Liver (tissue), 9 donors: ENCODE data around the gene METTL18. TPM values are rescaled to one million over a fixed set of nuclear protein-coding genes. Genes with fewer than 3 reads are reported as not detected.
A peak's percentile ranks its signal among the peaks of the same experiment; 100 is the strongest.
"Not testable (repeated sequence)": the region's sequence is repeated elsewhere in the genome, so short reads cannot be mapped to it uniquely, and the experiment has no call there.

Source experiments
- DNase-seq: peaks from one replicate; pipeline ENCODE4 v3.0.0-alpha.2; 2017; ENCODE audit warnings: low spot score
- H3K27ac ChIP-seq, 2 donors: one replicate each; pipeline ENCODE4 v1.7.0; 2013; ENCODE audit warnings: inconsistent platforms in 2 of 2, low read length in 2 of 2, control low read depth in 1 of 2, low read depth in 1 of 2, mild to moderate bottlenecking in 1 of 2
- H3K27me3 ChIP-seq, 4 donors: one replicate each; pipeline versions ENCODE4 v1.6.1 to v1.7.0; 2013; ENCODE audit warnings: low read length in 3 of 4, inconsistent platforms in 1 of 4, mild to moderate bottlenecking in 1 of 4, moderate library complexity in 1 of 4; ENCODE audit not compliant: control insufficient read depth in 4 of 4, insufficient read depth in 4 of 4
- H3K36me3 ChIP-seq, 4 donors: one replicate each; pipeline versions ENCODE4 v1.6.1 to v1.7.0; 2013; ENCODE audit warnings: low read length in 3 of 4, mild to moderate bottlenecking in 3 of 4, low read depth in 1 of 4, moderate library complexity in 1 of 4; ENCODE audit not compliant: control insufficient read depth in 4 of 4, insufficient read depth in 3 of 4
- H3K4me1 ChIP-seq, 4 donors: one replicate each; pipeline versions ENCODE4 v1.6.1 to v1.7.0; 2013; ENCODE audit warnings: low read length in 3 of 4, mild to moderate bottlenecking in 3 of 4, moderate library complexity in 1 of 4; ENCODE audit not compliant: control insufficient read depth in 4 of 4, insufficient read depth in 4 of 4
- H3K4me3 ChIP-seq, 3 donors: one replicate each; pipeline versions ENCODE4 v1.6.1 to v1.7.0; 2013; ENCODE audit warnings: low read length in 3 of 3, control low read depth in 1 of 3, low read depth in 1 of 3, mild to moderate bottlenecking in 1 of 3
- H3K9ac ChIP-seq, 2 donors: one replicate each; pipeline ENCODE4 v1.7.0; 2013; ENCODE audit warnings: low read length in 2 of 2, mild to moderate bottlenecking in 2 of 2, moderate library complexity in 2 of 2, control low read depth in 1 of 2, low read depth in 1 of 2
- H3K9me3 ChIP-seq, 4 donors: one replicate each; pipeline versions ENCODE4 v1.6.1 to v1.7.0; 2013; ENCODE audit warnings: low read length in 3 of 4; ENCODE audit not compliant: control insufficient read depth in 4 of 4
- GABPA ChIP-seq, 2 donors: IDR thresholded peaks in 1 of 2; conservative IDR thresholded peaks in 1 of 2; 2 replicates each; pipeline ENCODE4 v1.6.1; 2016; ENCODE audit warnings: antibody characterized with exemption in 2 of 2, mild to moderate bottlenecking in 1 of 2, moderate library complexity in 1 of 2
- HNF4A ChIP-seq, 2 donors: conservative IDR thresholded peaks; 2 replicates each; pipeline ENCODE4 v1.6.1; 2016; ENCODE audit warnings: antibody characterized with exemption in 2 of 2, mild to moderate bottlenecking in 2 of 2
- JUND ChIP-seq, 2 donors: IDR thresholded peaks; 2 replicates each; pipeline ENCODE4 v1.6.1; 2016; ENCODE audit warnings: antibody characterized with exemption in 2 of 2
- NR2F2 ChIP-seq: IDR thresholded peaks from 2 replicates; pipeline ENCODE4 v1.6.1; 2016; ENCODE audit warnings: antibody characterized with exemption
- RAD21 ChIP-seq, 2 donors: IDR thresholded peaks; 2 replicates each; pipeline ENCODE4 v1.6.1; 2016; ENCODE audit warnings: antibody characterized with exemption in 2 of 2, mild to moderate bottlenecking in 2 of 2
- RXRA ChIP-seq, 2 donors: IDR thresholded peaks; 2 replicates each; pipeline ENCODE4 v1.6.1; 2017 to 2018; ENCODE audit warnings: antibody characterized with exemption in 2 of 2, mild to moderate bottlenecking in 1 of 2
- SP1 ChIP-seq: IDR thresholded peaks from 2 replicates; pipeline ENCODE4 v1.6.1; 2018; ENCODE audit warnings: antibody characterized with exemption, mild to moderate bottlenecking
- TAF1 ChIP-seq: conservative IDR thresholded peaks from 2 replicates; pipeline ENCODE4 v1.6.1; 2016; ENCODE audit warnings: antibody characterized with exemption, mild to moderate bottlenecking
- YY1 ChIP-seq: IDR thresholded peaks from 2 replicates; pipeline ENCODE4 v1.6.1; 2016; ENCODE audit warnings: antibody characterized with exemption, mild to moderate bottlenecking
- WGBS: extraction: QIAGEN DNeasy Blood & Tissue Kit; methylation state at CpG from one replicate; pipeline ENCODE4 v1.1.7; 2013; 5-methylcytosine and 5-hydroxymethylcytosine counted together
- polyA plus RNA-seq, 2 donors: library from polyadenylated mRNA; stranded (reverse) in 1 of 2; unstranded in 1 of 2; fragments of 200-250 nt in 1 of 2; fragments of >200 nt in 1 of 2; fragmentation: Nextera tagmentation in 1 of 2; extraction: Ambion mirVana in 1 of 2; gene quantifications; one replicate each; pipeline versions ENCODE4 v1.2.1 to v1.2.3, GENCODE V29; 2013 to 2015
- total RNA-seq, 2 donors: library from RNA; depleted of rRNA; stranded (reverse); fragments of >200 nt; gene quantifications; one replicate each; pipeline ENCODE4 v1.2.3, GENCODE V29; 2014
- TF ChIP-seq, protein P1 (sequence below): IDR thresholded peaks from 2 replicates; pipeline ENCODE4 v1.6.1; 2016; ENCODE audit warnings: antibody characterized with exemption
- TF ChIP-seq, protein P2 (sequence below): IDR thresholded peaks from 2 replicates; pipeline ENCODE4 v1.6.1; 2016; ENCODE audit warnings: antibody characterized with exemption
- TF ChIP-seq, protein P3 (sequence below): IDR thresholded peaks from 2 replicates; pipeline ENCODE4 v1.6.1; 2016; ENCODE audit warnings: antibody characterized with exemption
- TF ChIP-seq, protein P4 (sequence below): fragments of 150-350 bp; IDR thresholded peaks from 2 replicates; pipeline ENCODE4 v1.5.1; 2017; ENCODE audit warnings: improper control_type of control experiment, low read depth, low read length; ENCODE audit not compliant: missing input control
- TF ChIP-seq, protein P5 (sequence below): IDR thresholded peaks from 2 replicates; pipeline ENCODE4 v1.6.1; 2016; ENCODE audit warnings: antibody characterized with exemption, mild to moderate bottlenecking
- donor health status: healthy.
- donor health status: healthy.
- donor health status: healthy.
- donor health status: healthy.
- donor health status: healthy.

Gene METTL18
- total and polyA plus RNA-seq, 4 donors = 2.1 to 5.0 (median 3.2) TPM

DNA sequence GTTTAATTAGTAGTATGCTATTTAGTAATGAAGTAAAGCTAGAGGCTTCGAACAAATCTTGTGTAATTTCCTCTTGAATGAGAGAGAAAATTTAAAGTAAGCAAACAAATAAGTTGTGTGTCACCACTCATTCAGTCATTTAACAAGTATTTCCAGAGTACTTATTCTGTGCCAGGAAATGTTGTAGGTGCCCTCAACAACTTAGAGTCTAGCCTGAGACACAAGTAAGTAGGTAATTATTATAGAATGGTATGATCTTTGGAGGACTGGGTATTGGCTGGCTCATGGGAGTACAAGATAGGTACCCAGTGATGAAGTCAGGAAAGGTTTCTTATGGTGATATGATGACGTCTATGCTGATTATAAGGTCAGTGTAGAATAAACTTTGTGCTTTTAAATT, 17.4 kb upstream of the METTL18 start:
- Histone ChIP-seq H3K4me3 (no peak overlapping the region), H3K36me3 (peaks cover 0 to 2% (median under 1%) of the 10 kb centered on the region in 4 donors), H3K9me3 (no peaks in the 10 kb centered on the region), H3K27ac (no peak overlapping the region), H3K9ac (no peak overlapping the region), H3K4me1 (no peaks in the 10 kb centered on the region), H3K27me3 (no peaks in the 10 kb centered on the region)
- 93% methylated on average over 2 of the region's 2 CpGs for WGBS
- no peak for DNase-seq
- TF ChIP-seq RXRA (IDR thresholded peaks at IDR 0.05) (no peak), JUND (IDR thresholded peaks at IDR 0.05) (no peak), YY1 (no peak), SP1 (no peak), GABPA (IDR thresholded peaks at IDR 0.05 in 1 of 2, conservative IDR thresholded peaks at IDR 0.05 in 1 of 2) (no peak), TAF1 (no peak), HNF4A (conservative IDR thresholded peaks at IDR 0.05) (no peak), NR2F2 (no peak)
- TF ChIP-seq, protein P1, sequence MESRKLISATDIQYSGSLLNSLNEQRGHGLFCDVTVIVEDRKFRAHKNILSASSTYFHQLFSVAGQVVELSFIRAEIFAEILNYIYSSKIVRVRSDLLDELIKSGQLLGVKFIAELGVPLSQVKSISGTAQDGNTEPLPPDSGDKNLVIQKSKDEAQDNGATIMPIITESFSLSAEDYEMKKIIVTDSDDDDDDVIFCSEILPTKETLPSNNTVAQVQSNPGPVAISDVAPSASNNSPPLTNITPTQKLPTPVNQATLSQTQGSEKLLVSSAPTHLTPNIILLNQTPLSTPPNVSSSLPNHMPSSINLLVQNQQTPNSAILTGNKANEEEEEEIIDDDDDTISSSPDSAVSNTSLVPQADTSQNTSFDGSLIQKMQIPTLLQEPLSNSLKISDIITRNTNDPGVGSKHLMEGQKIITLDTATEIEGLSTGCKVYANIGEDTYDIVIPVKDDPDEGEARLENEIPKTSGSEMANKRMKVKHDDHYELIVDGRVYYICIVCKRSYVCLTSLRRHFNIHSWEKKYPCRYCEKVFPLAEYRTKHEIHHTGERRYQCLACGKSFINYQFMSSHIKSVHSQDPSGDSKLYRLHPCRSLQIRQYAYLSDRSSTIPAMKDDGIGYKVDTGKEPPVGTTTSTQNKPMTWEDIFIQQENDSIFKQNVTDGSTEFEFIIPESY = no peak
- TF ChIP-seq, protein P2, sequence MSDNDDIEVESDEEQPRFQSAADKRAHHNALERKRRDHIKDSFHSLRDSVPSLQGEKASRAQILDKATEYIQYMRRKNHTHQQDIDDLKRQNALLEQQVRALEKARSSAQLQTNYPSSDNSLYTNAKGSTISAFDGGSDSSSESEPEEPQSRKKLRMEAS = no peak
- TF ChIP-seq, protein P3, sequence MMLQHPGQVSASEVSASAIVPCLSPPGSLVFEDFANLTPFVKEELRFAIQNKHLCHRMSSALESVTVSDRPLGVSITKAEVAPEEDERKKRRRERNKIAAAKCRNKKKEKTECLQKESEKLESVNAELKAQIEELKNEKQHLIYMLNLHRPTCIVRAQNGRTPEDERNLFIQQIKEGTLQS = no peak

DNA sequence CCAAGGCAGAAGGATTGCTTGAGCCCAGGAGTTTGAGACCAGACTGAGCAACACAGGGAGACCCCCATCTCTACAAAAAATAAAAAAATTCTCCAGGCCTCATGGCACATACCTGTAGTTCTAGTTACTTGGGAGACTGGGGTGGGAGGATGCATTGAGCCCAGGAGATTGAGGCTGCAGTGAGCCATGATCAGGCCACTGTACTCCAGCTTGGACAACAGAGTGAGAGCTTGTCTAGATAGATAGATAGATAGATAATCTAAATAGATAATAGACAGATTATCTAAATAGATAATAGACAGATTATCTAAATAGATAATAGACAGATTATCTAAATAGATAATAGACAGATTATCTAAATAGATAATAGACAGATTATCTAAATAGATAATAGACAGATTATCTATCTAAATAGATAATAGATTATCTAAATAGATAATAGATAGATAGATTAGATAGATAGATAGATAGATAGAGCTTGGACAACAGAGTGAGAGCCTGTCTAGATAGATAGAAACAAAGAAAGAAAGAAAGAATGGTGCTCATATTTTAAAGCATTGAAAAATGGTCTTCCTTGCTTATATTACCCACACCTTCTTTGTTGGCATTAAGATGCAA, 16.8 kb upstream of the METTL18 start:
- not testable (repeated sequence) for H3K4me1 ChIP-seq, H3K27me3 ChIP-seq, DNase-seq, H3K9me3 ChIP-seq, H3K27ac ChIP-seq, H3K36me3 ChIP-seq, H3K4me3 ChIP-seq, H3K9ac ChIP-seq

DNA sequence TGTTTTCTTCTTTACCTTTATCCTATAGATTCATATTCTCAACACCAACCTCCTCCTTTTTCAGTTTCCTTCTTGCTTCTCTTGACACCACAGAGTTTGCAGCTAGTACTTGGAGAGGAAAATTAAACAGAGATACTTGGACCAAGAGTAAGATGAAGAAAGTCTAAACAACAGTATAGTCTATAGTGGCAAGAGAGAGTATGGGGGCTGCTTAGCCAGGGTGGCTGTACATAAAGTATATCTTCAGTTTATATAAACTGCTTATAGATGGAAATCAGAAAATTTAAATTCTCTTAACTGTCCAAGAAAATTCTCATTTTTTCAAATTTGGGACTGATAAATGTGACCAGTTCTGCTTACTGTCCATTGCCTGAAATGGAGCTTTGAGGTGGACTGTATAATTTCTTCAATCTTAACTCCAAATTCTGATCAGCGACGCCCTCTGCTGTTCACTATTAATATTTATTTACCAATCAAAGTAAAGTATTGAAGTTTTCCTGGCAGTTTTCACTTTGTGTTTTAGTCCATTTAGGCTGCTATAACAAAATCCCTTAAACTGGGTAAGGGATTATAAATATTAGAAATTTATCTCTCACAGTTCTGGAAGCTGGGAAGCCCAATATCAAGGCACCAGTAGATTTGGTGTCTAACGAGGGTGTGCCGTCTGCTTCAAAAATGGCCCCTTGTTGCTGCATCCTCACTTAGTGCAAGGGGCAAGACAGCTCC, 14.8 kb upstream of the METTL18 start:
- WGBS = 55% methylated on average over 4 of the region's 4 CpGs
- Histone ChIP-seq H3K36me3 (peaks cover 0 to 11% (median 8%) of the 10 kb centered on the region in 4 donors), H3K27ac (no peak overlapping the region), H3K4me1 (no peaks in the 10 kb centered on the region), H3K27me3 (no peaks in the 10 kb centered on the region), H3K9ac (no peak overlapping the region), H3K9me3 (no peaks in the 10 kb centered on the region), H3K4me3 (no peak overlapping the region)
- TF ChIP-seq, protein P2 = no peak
- TF ChIP-seq, protein P4, sequence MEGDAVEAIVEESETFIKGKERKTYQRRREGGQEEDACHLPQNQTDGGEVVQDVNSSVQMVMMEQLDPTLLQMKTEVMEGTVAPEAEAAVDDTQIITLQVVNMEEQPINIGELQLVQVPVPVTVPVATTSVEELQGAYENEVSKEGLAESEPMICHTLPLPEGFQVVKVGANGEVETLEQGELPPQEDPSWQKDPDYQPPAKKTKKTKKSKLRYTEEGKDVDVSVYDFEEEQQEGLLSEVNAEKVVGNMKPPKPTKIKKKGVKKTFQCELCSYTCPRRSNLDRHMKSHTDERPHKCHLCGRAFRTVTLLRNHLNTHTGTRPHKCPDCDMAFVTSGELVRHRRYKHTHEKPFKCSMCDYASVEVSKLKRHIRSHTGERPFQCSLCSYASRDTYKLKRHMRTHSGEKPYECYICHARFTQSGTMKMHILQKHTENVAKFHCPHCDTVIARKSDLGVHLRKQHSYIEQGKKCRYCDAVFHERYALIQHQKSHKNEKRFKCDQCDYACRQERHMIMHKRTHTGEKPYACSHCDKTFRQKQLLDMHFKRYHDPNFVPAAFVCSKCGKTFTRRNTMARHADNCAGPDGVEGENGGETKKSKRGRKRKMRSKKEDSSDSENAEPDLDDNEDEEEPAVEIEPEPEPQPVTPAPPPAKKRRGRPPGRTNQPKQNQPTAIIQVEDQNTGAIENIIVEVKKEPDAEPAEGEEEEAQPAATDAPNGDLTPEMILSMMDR = peak; percentile 51
- TF ChIP-seq RAD21 (IDR thresholded peaks at IDR 0.05) = peak; percentile 84 to 85
- no peak for TF ChIP-seq TAF1
- TF ChIP-seq, protein P5, sequence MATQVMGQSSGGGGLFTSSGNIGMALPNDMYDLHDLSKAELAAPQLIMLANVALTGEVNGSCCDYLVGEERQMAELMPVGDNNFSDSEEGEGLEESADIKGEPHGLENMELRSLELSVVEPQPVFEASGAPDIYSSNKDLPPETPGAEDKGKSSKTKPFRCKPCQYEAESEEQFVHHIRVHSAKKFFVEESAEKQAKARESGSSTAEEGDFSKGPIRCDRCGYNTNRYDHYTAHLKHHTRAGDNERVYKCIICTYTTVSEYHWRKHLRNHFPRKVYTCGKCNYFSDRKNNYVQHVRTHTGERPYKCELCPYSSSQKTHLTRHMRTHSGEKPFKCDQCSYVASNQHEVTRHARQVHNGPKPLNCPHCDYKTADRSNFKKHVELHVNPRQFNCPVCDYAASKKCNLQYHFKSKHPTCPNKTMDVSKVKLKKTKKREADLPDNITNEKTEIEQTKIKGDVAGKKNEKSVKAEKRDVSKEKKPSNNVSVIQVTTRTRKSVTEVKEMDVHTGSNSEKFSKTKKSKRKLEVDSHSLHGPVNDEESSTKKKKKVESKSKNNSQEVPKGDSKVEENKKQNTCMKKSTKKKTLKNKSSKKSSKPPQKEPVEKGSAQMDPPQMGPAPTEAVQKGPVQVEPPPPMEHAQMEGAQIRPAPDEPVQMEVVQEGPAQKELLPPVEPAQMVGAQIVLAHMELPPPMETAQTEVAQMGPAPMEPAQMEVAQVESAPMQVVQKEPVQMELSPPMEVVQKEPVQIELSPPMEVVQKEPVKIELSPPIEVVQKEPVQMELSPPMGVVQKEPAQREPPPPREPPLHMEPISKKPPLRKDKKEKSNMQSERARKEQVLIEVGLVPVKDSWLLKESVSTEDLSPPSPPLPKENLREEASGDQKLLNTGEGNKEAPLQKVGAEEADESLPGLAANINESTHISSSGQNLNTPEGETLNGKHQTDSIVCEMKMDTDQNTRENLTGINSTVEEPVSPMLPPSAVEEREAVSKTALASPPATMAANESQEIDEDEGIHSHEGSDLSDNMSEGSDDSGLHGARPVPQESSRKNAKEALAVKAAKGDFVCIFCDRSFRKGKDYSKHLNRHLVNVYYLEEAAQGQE = no peak
- DNase-seq = no peak
